Activated CD8-positive, alpha-beta memory T cell treated with anti-CD3 and anti-CD28 coated beads, Interleukin-2, amount 50 U/mL, for 4 hours (primary cell): Measurements from ENCODE around the gene SPECC1.
"Not testable (repeated sequence)": the region's sequence is repeated elsewhere in the genome, so short reads cannot be mapped to it uniquely, and the experiment has no call there.

Experiments
- DNase-seq: peaks from one replicate; pipeline ENCODE4 v3.0.0-alpha.2; 2020

Gene SPECC1

GRCh38 chr17:20351405-20351804 is 342.2 kb downstream of the SPECC1 start:
- not testable (repeated sequence) for DNase-seq

- DNase-seq = not testable (repeated sequence)
Observed at GRCh38 chr17:20352567-20352966, 343.4 kb downstream of the SPECC1 start.

- DNase-seq = not testable (repeated sequence)
Observed at GRCh38 chr17:20363846-20364245, 354.7 kb downstream of the SPECC1 start.
